Skeletal muscle cell (primary cell): ENCODE measurements around the gene PRRT1.
A peak's percentile ranks its signal among the peaks of the same experiment; 100 is the strongest.
"Not testable (repeated sequence)": the region's sequence is repeated elsewhere in the genome, so short reads cannot be mapped to it uniquely, and the experiment has no call there.

Source experiments
- DNase-seq: peaks from one replicate; pipeline ENCODE4 v3.0.0-alpha.2; 2010; ENCODE audit warnings: low read depth
- H3K4me3 ChIP-seq: 2 replicates; pipeline ENCODE4 v1.5.1; 2011; ENCODE audit warnings: low read depth, mild to moderate bottlenecking, control low read depth, low read length, moderate library complexity

The PRRT1 gene

GRCh38 chr6:32151863-32152768 lies at the start of gene PRRT1:
Gene PRRT1 (minus strand): TSS chr6:32151939. CDS start chr6:32151827, 112 bp downstream.
- peak within 1 kb of the TSS; percentile 78 for H3K4me3 ChIP-seq
- DNase-seq, result no peak

DNA sequence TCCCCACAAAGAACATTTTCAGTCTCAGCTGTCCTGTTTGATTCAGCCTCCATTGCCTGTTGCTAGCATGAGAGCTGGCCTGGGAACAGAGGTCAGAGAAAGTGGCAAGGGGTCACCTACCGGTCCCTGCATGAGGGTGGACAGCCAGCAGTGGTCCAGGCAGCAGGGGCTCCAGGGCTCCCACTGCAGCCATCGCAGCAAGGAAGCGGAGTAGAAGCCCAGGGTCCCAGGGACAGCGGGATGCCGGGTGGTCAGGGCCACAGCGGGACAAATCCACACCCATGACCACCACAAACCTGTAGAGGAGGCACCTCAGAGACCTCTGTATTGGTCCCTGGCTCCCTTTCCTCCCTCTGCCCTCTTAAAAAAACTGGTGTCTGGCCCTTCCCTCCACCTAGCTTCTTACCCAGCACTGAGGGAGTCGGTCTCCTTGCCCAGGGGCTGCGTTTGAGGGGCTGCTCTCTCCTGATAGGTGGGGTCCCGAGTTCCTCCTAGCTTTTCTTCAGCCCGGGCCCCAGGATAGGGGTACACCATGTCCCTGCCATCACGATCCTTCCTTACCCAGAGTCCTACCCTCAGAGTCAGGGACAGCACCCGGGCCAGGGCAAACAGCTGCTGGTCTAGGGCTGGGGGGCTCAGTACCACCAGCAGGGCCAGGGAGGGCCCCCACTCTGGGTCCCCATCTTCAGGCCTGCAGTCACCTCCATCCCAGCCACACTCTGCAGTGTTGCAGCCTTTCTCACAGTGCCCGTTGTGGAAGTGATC lies 49.2 kb upstream of the PRRT1 start:
- no peak for DNase-seq
- no peak overlapping the region for H3K4me3 ChIP-seq

GRCh38 chr6:32198866-32199265 lies 47.1 kb upstream of the PRRT1 start:
- no peak for DNase-seq
- no peak overlapping the region for H3K4me3 ChIP-seq

DNA sequence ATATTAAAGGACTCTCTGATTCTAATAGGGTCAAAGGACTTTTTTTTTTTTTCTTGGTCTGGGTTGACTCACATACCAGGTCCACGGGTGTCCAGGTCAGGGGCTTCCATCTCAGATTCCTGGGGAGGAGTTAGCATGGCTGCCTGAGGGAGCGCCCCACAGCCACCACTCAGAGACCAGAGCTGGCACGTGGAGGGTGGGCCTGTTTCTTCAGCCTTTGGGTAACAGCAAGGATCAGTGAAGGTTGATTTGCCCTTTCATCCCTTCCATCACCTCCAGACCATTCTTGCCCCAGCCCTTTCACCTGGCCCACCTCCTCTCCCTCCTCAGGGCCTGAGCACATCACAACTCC lies 46.6 kb upstream of the PRRT1 start:
- DNase-seq, result no peak
- no peak overlapping the region for H3K4me3 ChIP-seq

- DNase-seq, result no peak
- H3K4me3 ChIP-seq, result peak overlapping the region; percentile 93
These were observed 45.2 kb upstream of the PRRT1 start for GRCh38 chr6:32196682-32197616.

- peak; percentile 79 for DNase-seq
- peak overlapping the region; percentile 93 for H3K4me3 ChIP-seq
These were observed 44.4 kb upstream of the PRRT1 start for GRCh38 chr6:32195902-32196681.

- peak overlapping the region; percentile 93 for H3K4me3 ChIP-seq
These were observed 43.8 kb upstream of the PRRT1 start for GRCh38 chr6:32195652-32195901.

GRCh38 chr6:32194825-32195651 lies 43.3 kb upstream of the PRRT1 start:
- peak; percentile 12 for DNase-seq
- H3K4me3 ChIP-seq, result peak overlapping the region; percentile 50

More at GRCh38 chr6:32195652-32195901, 43.8 kb upstream of the PRRT1 start:
- peak; percentile 99 for DNase-seq

DNA sequence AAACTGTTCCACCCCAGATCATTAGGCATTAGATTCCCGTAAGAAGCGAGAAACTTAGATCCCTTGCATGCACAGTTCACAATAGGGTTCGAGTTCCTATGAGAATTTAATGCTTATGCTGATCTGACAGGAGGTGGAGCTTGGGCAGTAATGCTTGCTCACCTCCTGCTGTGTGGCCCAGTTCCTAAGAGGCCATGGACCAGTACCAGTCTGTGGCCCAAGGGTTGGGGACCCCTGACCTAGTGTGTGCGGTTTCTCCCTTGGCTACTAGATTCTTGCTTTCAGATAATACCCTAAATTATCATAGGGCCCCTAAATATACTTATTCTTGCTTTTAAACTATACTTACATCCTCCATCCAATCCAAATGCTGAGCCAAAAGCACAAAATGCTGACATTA lies 42.6 kb upstream of the PRRT1 start:
- no peak overlapping the region for H3K4me3 ChIP-seq
- no peak for DNase-seq

DNA sequence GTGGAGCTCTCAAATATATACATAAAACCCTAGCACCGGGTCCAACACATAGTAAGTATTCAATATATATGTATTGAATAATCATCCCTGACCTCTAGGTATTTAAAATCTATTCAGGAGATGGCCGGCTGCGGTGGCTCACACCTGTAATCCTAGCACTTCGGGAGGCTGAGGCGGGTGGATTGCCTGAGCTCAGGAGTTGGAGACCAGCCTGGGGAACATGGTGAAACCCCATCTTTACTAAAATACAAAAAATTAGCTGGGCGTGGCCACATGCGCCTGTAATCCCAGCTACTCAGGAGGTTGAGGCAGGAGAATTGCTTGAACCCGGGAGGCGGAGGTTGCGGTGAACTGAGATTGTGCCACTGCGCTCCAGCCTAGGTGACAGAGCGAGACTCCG lies 41.4 kb upstream of the PRRT1 start:
- not testable (repeated sequence) for DNase-seq, H3K4me3 ChIP-seq

GRCh38 chr6:32192608-32193039 lies 40.9 kb upstream of the PRRT1 start, which contains the start of gene GPSM3:
Gene GPSM3 (minus strand): TSS chr6:32192643. CDS start chr6:32192513, 130 bp downstream.
- H3K4me3 ChIP-seq, result no peak within 1 kb of the TSS
- DNase-seq, result no peak

DNA sequence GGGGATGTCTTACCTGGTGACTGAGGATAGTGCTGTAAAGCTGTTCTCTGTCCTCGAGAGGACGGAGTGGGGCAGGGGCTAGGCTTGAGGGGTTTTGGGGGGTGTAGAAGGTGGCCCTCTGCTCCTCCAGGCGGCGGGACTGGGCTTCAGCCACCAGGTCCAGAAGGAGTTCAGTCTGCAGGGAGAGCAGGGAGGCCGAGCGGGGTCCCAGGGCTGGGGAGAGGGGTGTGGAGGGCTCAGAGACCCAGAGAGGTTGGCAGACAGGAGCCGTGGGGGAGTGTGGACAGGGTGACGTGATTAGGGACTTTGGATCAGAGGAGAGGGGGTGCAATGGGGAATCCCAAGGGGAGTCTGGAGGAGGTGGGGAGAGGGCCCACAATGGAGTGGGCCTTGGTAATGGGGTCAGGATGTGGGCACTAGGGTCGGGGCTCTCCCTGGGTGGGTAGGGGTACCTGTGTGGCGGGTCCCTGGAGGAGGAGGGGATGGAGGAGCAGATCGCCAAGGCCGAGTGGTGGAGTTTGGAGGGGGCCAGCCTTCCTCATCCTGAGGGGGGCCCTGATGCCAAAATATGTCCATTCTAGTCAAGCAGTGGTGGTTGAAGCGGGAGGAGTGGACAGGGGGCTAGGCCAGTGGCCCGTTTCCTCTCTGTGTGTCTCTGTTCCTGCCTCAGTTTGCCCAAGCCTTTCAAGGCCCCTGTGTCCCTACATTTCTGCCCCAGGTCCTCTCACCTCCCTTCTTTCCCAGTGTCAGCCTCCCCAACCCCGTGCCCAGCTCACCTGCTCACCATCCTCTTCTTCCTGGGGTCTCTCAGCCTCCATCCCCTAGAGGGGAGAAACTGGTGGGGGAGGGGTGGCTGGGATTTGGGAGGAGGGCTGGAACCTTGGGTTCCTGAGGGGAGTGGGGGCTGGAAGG lies 40.2 kb upstream of the PRRT1 start:
- DNase-seq, result no peak
- no peak overlapping the region for H3K4me3 ChIP-seq

DNA sequence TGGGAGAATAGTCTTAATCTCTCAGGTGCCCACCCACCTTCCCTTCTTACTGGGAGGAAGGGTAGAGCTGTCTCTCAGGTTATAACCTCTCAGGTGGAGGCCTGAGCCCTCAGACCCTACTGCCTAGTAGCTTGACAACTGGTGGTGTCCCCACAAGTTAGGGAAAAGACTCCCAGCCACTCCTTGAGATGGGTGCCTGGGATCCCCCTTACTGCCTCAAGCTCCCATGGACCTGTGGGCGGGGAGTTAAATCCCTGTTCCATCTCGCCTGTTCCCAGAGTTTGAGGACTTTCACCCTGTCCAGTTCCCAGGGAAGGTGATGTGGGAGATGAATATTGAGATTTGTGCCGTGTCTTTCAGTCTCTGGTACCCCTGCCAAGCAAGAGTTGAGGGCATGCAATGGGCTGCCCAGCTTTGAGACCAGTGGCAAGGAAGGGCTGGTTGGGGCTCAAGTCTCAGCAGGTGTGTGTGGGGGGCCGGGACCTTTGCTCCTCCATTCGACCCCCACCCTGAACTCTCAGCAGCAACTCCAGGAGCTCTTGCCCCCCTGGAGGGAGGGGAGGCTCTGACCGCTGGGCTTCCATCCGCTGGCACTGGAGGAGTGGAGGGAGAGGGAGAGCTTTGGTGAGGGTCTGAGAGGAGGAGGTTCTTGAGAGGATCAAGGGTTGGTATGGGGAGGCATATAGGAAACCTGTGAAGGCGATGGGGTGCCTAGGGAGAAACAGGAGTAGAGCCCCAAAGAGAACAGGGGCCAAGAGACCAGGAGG lies 39.4 kb upstream of the PRRT1 start:
- DNase-seq, result no peak
- no peak overlapping the region for H3K4me3 ChIP-seq

DNA sequence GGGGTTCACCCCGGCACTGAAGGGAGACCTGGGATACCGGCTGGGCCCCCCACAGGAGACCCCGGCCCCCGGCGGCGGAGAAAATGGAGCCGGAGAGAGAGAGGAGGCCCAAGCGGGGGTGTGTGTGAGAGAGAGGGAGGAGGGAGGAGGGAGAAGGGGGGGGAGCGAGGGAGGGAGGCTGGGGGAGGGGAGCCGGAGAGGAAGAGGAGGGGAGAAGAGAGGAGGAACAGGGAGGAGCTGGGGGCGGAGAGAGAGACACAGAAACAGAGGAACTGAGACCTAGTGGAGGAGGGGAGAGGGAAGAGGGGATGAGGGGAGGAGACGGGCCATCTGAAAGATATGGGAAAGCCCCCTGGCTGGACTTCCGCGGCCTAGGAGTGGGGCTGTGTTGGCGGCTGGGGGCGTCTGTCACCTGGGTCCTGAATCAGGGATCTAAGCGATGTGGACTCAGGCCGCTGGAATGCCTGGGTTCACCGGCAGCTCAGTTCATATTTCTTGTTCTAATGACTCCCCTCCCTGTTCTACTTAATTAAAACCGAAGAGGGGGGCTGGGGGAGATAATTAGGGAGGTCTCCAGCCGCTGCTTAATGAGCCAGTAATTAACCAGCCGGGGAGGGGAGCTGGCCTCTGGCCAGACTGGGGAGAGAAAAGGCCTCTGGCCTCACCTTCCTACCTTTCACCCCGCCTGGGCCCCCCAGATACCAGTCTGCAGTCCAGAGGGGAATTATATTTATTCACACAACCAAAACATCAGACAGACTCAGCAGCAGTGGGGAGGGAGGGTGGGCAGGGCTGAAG lies 38.5 kb upstream of the PRRT1 start, which contains the start of gene PBX2:
PBX2 (minus strand) TSS at position 149 of the 798 bp plus-strand sequence. CDS start 287 bp downstream, outside the sequence.
- H3K4me3 ChIP-seq, result peak within 1 kb of the TSS; percentile 78
- DNase-seq, result peak; percentile 76

DNA sequence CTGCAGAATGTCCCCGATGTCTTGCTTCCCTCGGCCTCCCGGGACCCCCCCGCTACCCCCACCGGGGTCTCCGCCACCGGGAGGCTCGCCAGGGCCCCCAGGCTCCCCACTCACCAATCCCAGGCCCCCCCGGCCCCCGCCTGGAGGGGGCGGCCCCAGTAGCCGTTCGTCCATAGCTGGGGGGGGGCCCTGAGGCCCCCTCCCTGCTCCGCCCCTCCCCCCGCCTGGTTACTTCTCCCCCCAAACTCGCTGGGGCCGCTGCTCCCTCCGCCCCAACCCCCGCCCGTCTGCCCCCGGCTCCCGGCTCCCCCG lies 38.0 kb upstream of the PRRT1 start:
- H3K4me3 ChIP-seq, result peak overlapping the region; percentile 78
- DNase-seq, result no peak
